B cell (primary cell): ENCODE results near the gene CD33.

Source experiments
- EZH2 ChIP-seq: IDR thresholded peaks from 2 replicates; pipeline ENCODE4 v1.6.1; 2012; ENCODE audit warnings: borderline replicate concordance, low read depth, mild to moderate bottlenecking, moderate library complexity, low read length; ENCODE audit not compliant: insufficient read depth, poor library complexity, severe bottlenecking
- TF ChIP-seq, protein P1 (sequence below): fragments of 200-600 bp; IDR thresholded peaks from one replicate; pipeline ENCODE4 v1.8.0; 2022; ENCODE audit warnings: antibody characterized with exemption, mild to moderate bottlenecking

DNA sequence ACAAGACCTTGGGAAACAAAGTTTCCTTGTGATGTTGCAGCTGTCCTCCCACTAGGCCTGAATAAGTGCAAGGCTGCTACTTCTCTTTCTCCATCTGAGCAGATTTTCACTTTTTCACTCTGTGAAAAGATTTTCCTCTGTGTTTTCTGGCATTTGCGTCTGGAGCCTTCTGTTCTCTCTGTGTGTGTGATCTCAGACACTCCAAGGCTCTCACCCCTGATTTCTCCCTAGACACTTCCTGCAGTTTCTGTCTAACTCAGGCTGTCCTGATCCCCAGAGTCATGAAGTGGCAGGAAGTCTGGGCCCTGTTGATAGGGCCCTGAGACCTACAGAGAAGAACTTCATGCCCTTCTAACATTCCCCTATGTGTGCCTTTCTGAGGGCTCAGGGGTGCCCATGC lies 45.6 kb upstream of the CD33 start:
- TF ChIP-seq, protein P1, sequence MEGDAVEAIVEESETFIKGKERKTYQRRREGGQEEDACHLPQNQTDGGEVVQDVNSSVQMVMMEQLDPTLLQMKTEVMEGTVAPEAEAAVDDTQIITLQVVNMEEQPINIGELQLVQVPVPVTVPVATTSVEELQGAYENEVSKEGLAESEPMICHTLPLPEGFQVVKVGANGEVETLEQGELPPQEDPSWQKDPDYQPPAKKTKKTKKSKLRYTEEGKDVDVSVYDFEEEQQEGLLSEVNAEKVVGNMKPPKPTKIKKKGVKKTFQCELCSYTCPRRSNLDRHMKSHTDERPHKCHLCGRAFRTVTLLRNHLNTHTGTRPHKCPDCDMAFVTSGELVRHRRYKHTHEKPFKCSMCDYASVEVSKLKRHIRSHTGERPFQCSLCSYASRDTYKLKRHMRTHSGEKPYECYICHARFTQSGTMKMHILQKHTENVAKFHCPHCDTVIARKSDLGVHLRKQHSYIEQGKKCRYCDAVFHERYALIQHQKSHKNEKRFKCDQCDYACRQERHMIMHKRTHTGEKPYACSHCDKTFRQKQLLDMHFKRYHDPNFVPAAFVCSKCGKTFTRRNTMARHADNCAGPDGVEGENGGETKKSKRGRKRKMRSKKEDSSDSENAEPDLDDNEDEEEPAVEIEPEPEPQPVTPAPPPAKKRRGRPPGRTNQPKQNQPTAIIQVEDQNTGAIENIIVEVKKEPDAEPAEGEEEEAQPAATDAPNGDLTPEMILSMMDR: no peak
- no peak for TF ChIP-seq EZH2
